HCT116 (cell line): Measurements from ENCODE around the gene NAT8. TPM values are rescaled to one million over a fixed set of nuclear protein-coding genes. Genes with fewer than 3 reads are reported as not detected.
"Not testable (repeated sequence)": the region's sequence is repeated elsewhere in the genome, so short reads cannot be mapped to it uniquely, and the experiment has no call there.

Experiments used
- ATAC-seq: fragments of 200-7000 bp; cut with Tn5 transposase; 2 replicates; pipeline ENCODE4 v1.9.1; 2020; ENCODE audit warnings: mild to moderate bottlenecking, moderate library complexity
- BruUV-seq: library from RNA; stranded (reverse); fragments of 400-500 nt; replicated peaks from 2 replicates; lab custom pipeline; 2021; lab: Mats Ljungman, UMichigan
- CTCF ChIA-PET: fragments of 300-600 bp; sonication (Branson Sonifier 250); formaldehyde crosslinking; loops from one replicate; lab custom pipeline; 2021; ENCODE audit warnings: antibody characterized with exemption; lab: Charles Lee
- POLR2A ChIA-PET: fragments of 300-600, 350-600 bp; sonication (Branson Sonifier 250); formaldehyde crosslinking; loops from one replicate; lab custom pipeline; 2021; ENCODE audit warnings: antibody characterized with exemption; lab: Charles Lee
- RAD21 ChIA-PET, 2 experiments: fragments of 300-600 bp; sonication (Branson Sonifier 250); formaldehyde crosslinking; loops; one replicate each; lab custom pipeline; 2023; ENCODE audit warnings: low total read pairs in 2 of 2; ENCODE audit not compliant: uncharacterized antibody in 2 of 2, unreplicated experiment in 2 of 2, low non-redundant PET in 1 of 2; lab: Charles Lee
- DNase-seq: peaks from one replicate; pipeline ENCODE4 v3.0.0-alpha.2; 2010; ENCODE audit warnings: low read depth, low spot score
- H2AFZ ChIP-seq: fragments of 200-600 bp; shearing (Covaris generic), sonication (generic); 2 replicates; pipeline ENCODE4 v1.6.1; 2017; ENCODE audit warnings: low read depth, mixed run types, mixed read lengths, antibody characterized with exemption, low read length; ENCODE audit not compliant: poor library complexity, severe bottlenecking
- H3K27ac ChIP-seq: 2 replicates; pipeline ENCODE4 v1.5.1; 2012; ENCODE audit warnings: low read depth, low read length
- H3K27me3 ChIP-seq: fragments of 200-600 bp; sonication (generic); 2 replicates; pipeline ENCODE4 v1.6.1; 2016; ENCODE audit warnings: mixed run types, low read length, mixed read lengths; ENCODE audit not compliant: insufficient read depth
- H3K36me3 ChIP-seq, 2 experiments: fragments of 200-500 bp in 1 of 2; fragments of 200-600 bp in 1 of 2; sonication (Bioruptor generic) in 1 of 2; sonication (generic) in 1 of 2; 2 replicates each; pipeline versions ENCODE4 v1.5.1 to v1.6.1; 2014 to 2016; ENCODE audit warnings: low read length in 2 of 2, inconsistent platforms in 1 of 2, mixed read lengths in 1 of 2, mixed run types in 1 of 2; ENCODE audit not compliant: insufficient read depth in 2 of 2, control insufficient read depth in 1 of 2
- H3K4me1 ChIP-seq, 2 experiments: fragments of 200-600 bp in 1 of 2; sonication (generic) in 1 of 2; 2 replicates each; pipeline versions ENCODE4 v1.5.1 to v1.6.1; 2012 to 2017; ENCODE audit warnings: low read length in 2 of 2, inconsistent platforms in 1 of 2, mild to moderate bottlenecking in 1 of 2, mixed read lengths in 1 of 2, mixed run types in 1 of 2, moderate library complexity in 1 of 2; ENCODE audit not compliant: insufficient read depth in 2 of 2, control insufficient read depth in 1 of 2
- H3K4me2 ChIP-seq: fragments of 200-600 bp; sonication (generic); 2 replicates; pipeline ENCODE4 v1.6.1; 2017; ENCODE audit warnings: mixed run types, low read length, mixed read lengths
- H3K4me3 ChIP-seq, 2 experiments: fragments of 200-600 bp in 1 of 2; sonication (generic) in 1 of 2; replicated peaks in 1 of 2; 2 replicates each; pipeline ENCODE4 v1.5.1; 2011 to 2016; ENCODE audit warnings: low read length in 2 of 2, control low read depth in 1 of 2, low read depth in 1 of 2, mild to moderate bottlenecking in 1 of 2, mixed read lengths in 1 of 2, mixed run types in 1 of 2
- H3K79me2 ChIP-seq: fragments of 200-600 bp; sonication (generic); 2 replicates; pipeline ENCODE4 v1.6.1; 2017; ENCODE audit warnings: mild to moderate bottlenecking, mixed run types, low read length, moderate library complexity, mixed read lengths; ENCODE audit not compliant: insufficient read depth
- H3K9ac ChIP-seq: fragments of 200-600 bp; sonication (generic); 2 replicates; pipeline ENCODE4 v1.6.1; 2016; ENCODE audit warnings: low read length, mixed read lengths
- H3K9me2 ChIP-seq: fragments of 200-600 bp; sonication (generic), shearing (Covaris generic); 2 replicates; pipeline ENCODE4 v1.6.1; 2017; ENCODE audit warnings: mixed run types, mild to moderate bottlenecking, moderate library complexity; ENCODE audit not compliant: insufficient read depth
- H3K9me3 ChIP-seq, 2 experiments: fragments of 200-500 bp in 1 of 2; fragments of 200-600 bp in 1 of 2; sonication (Bioruptor generic) in 1 of 2; sonication (generic) in 1 of 2; 2 replicates each; pipeline ENCODE4 v1.6.1; 2014 to 2017; ENCODE audit warnings: low read length in 2 of 2, mixed read lengths in 2 of 2, inconsistent platforms in 1 of 2, low read depth in 1 of 2, mild to moderate bottlenecking in 1 of 2, mixed run types in 1 of 2, moderate library complexity in 1 of 2; ENCODE audit not compliant: control insufficient read depth in 1 of 2, insufficient read depth in 1 of 2
- H4K20me1 ChIP-seq: fragments of 200-600 bp; sonication (generic), shearing (Covaris generic); 2 replicates; pipeline ENCODE4 v1.6.1; 2017; ENCODE audit warnings: mixed run types, mild to moderate bottlenecking, moderate library complexity; ENCODE audit not compliant: insufficient read depth
- RAD21 ChIP-seq: IDR thresholded peaks from 2 replicates; pipeline ENCODE4 v1.6.1; 2012; ENCODE audit warnings: low read depth, mild to moderate bottlenecking
- intact Hi-C: fragments of 100-400 bp; cut with micrococcal nuclease; formaldehyde crosslinking; loops from 2 replicates; pipeline ENCODE4 v1.10.0; 2022
- total RNA-seq: library from RNA; stranded (reverse); gene quantifications from one replicate; pipeline ENCODE4 v1.2.1, GENCODE V29; 2021; ENCODE audit not compliant: unreplicated experiment
- TF ChIP-seq, protein P1 (sequence below), 3 experiments: fragments of 200-600 bp in 1 of 3; sonication (generic) in 1 of 3; IDR thresholded peaks in 2 of 3; conservative IDR thresholded peaks in 1 of 3; 2 replicates each; pipeline ENCODE4 v1.5.1; 2012 to 2017; ENCODE audit warnings: low read depth in 2 of 3, low read length in 2 of 3, antibody characterized with exemption in 1 of 3, borderline replicate concordance in 1 of 3, control low read depth in 1 of 3, mild to moderate bottlenecking in 1 of 3, mixed read lengths in 1 of 3, mixed run types in 1 of 3, moderate library complexity in 1 of 3; ENCODE audit not compliant: insufficient read depth in 1 of 3

Gene NAT8
- total RNA-seq, 1 experiment from 2014 or later, result not detected

GRCh38 chr2:73684905-73685304 is 42.7 kb upstream of the NAT8 start:
- H3K4me1 ChIP-seq, H3K9ac ChIP-seq, H3K4me2 ChIP-seq, H3K4me3 ChIP-seq, BruUV-seq, H4K20me1 ChIP-seq, H2AFZ ChIP-seq, H3K27ac ChIP-seq, H3K36me3 ChIP-seq, H3K9me2 ChIP-seq, POLR2A ChIA-PET, H3K27me3 ChIP-seq, RAD21 ChIA-PET, H3K79me2 ChIP-seq, CTCF ChIA-PET, H3K9me3 ChIP-seq: not testable (repeated sequence)
- intact Hi-C loops, result loop anchor here (5.0 kb wide), 2 partner anchors 297 to 467 kb away; partner anchors contain the start of gene TET3
- ATAC-seq (peak; percentile 94), DNase-seq (peak; percentile 15)
- TF ChIP-seq RAD21, result peak; percentile 40
- TF ChIP-seq, protein P1, sequence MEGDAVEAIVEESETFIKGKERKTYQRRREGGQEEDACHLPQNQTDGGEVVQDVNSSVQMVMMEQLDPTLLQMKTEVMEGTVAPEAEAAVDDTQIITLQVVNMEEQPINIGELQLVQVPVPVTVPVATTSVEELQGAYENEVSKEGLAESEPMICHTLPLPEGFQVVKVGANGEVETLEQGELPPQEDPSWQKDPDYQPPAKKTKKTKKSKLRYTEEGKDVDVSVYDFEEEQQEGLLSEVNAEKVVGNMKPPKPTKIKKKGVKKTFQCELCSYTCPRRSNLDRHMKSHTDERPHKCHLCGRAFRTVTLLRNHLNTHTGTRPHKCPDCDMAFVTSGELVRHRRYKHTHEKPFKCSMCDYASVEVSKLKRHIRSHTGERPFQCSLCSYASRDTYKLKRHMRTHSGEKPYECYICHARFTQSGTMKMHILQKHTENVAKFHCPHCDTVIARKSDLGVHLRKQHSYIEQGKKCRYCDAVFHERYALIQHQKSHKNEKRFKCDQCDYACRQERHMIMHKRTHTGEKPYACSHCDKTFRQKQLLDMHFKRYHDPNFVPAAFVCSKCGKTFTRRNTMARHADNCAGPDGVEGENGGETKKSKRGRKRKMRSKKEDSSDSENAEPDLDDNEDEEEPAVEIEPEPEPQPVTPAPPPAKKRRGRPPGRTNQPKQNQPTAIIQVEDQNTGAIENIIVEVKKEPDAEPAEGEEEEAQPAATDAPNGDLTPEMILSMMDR (IDR thresholded peaks at IDR 0.05 in 2 of 3, conservative IDR thresholded peaks at IDR 0.05 in 1 of 3; ENCODE audit: borderline replicate concordance in 1 of 3, insufficient read depth in 1 of 3, low read depth in 2 of 3, low read length in 2 of 3), result peak; percentile 20 to 34 (median 31); a peak in 4 of 6 replicates

DNA sequence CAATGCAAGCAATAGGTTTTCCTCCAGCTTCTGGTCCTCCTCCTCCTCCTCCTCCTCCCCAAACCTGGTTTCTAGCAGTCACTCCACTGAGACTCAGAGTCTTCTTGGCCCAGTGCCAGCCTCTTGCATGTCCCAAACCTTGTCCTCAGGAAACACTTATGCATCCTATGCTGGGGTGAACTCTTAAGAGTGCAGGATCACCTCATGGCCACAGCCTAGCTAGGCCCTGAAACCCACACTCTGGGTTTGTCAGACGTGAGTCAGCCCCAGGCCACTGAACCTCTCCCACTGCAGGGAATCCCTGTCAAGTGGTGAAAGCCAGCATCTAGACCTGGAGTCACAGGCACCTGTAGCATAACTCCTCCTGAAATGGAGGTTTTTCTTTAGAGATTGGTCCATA is 42.1 kb upstream of the NAT8 start:
- CTCF ChIA-PET, result not testable (repeated sequence)

More for the DNA sequence above, 42.1 kb upstream of the NAT8 start:
- H3K9me3 ChIP-seq, H3K27me3 ChIP-seq, H3K4me2 ChIP-seq, H3K36me3 ChIP-seq, H4K20me1 ChIP-seq, H3K4me1 ChIP-seq, H3K79me2 ChIP-seq, H3K4me3 ChIP-seq, POLR2A ChIA-PET, H3K27ac ChIP-seq, H3K9ac ChIP-seq, H3K9me2 ChIP-seq, H2AFZ ChIP-seq, BruUV-seq, RAD21 ChIA-PET, DNase-seq: not testable (repeated sequence)
- intact Hi-C loops, result loop anchor here (5.0 kb wide), 1 partner anchor 298 kb away; the partner anchor contains the start of gene TET3
- ATAC-seq, result 0 out of 2 replicates have a peak, but pooled peaks have one; percentile 13
